Measurements from ENCODE around the gene NHLH1. TPM values are rescaled to one million over a fixed set of nuclear protein-coding genes. Genes with fewer than 3 reads are reported as not detected.
A peak's percentile ranks its signal among the peaks of the same experiment; 100 is the strongest.

Gene NHLH1
- total RNA-seq, 1 experiment from 2014 or later, result 0.26 TPM

GRCh38 chr1:160373696-160374095 lies 6.8 kb downstream of the NHLH1 start:
- TF ChIP-seq CTCF (conservative IDR thresholded peaks at IDR 0.05) (no peak), EZH2 (IDR thresholded peaks at IDR 0.05; ENCODE audit: low read depth) (no peak)
- H3K4me2 ChIP-seq, result no peak overlapping the region
- H3K79me2 ChIP-seq (ENCODE audit: low read depth), result no peaks in the 10 kb centered on the region
- intact Hi-C loops (cut with micrococcal nuclease; ENCODE audit: unreplicated experiment), result loop anchor here (10.0 kb wide), 1 partner anchor 579 kb away; no protein-coding TSS in a partner anchor
- no peaks in the 10 kb centered on the region for H3K9me2 ChIP-seq (ENCODE audit: insufficient read depth)
- ChIA-PET POLR2A (ENCODE audit: unreplicated experiment) (interaction anchor here (0.5 kb wide), 1 partner anchor 257 kb away, joined by 3 read pairs; no protein-coding TSS in a partner anchor), CTCF (interaction anchor here (0.6 kb wide), 1 partner anchor 81 kb away, joined by 4 read pairs; no protein-coding TSS in a partner anchor)
- no peak overlapping the region for H3K27ac ChIP-seq
- H3K4me1 ChIP-seq (replicated peaks; ENCODE audit: insufficient read depth), result peaks cover 10% of the 10 kb centered on the region
- H4K20me1 ChIP-seq (ENCODE audit: insufficient read depth), result no peaks in the 10 kb centered on the region
- peaks cover 4% of the 10 kb centered on the region; the same call in 1 of the 2 replicates for H3F3A ChIP-seq (ENCODE audit: insufficient read depth, low read depth)
- BruUV-seq (replicated peaks), result no TSS peak
- H2AFZ ChIP-seq, result no peak overlapping the region
- H3K27me3 ChIP-seq (ENCODE audit: insufficient read depth, low read depth), result no peaks in the 10 kb centered on the region
- H3K4me3 ChIP-seq, result no peak overlapping the region
- no peaks in the 10 kb centered on the region for H3K36me3 ChIP-seq (ENCODE audit: low read depth)
- DNase-seq, result peak in 1 of 2 experiments; percentile 18
- no peaks in the 10 kb centered on the region for H3K9me3 ChIP-seq (ENCODE audit: insufficient read depth, low read depth)

GRCh38 chr1:160374306-160375110 lies 7.6 kb downstream of the NHLH1 start:
- TF ChIP-seq CTCF (conservative IDR thresholded peaks at IDR 0.05) (no peak), EZH2 (IDR thresholded peaks at IDR 0.05; ENCODE audit: low read depth) (no peak)
- H2AFZ ChIP-seq, result no peak overlapping the region

GRCh38 chr1:160375788-160376524 lies 9.1 kb downstream of the NHLH1 start:
- H2AFZ ChIP-seq, result 0 out of 2 replicates have a peak overlapping the region, but pooled peaks have one; percentile 33
- no peaks in the 10 kb centered on the region for H3K79me2 ChIP-seq (ENCODE audit: low read depth)
- TF ChIP-seq EZH2 (IDR thresholded peaks at IDR 0.05; ENCODE audit: low read depth) (no peak), CTCF (conservative IDR thresholded peaks at IDR 0.05) (no peak)
- H3K9me3 ChIP-seq (ENCODE audit: insufficient read depth, low read depth), result no peaks in the 10 kb centered on the region
- peaks cover 4% of the 10 kb centered on the region; the same call in 1 of the 2 replicates for H3F3A ChIP-seq (ENCODE audit: insufficient read depth, low read depth)
- peak overlapping the region; percentile 12 for H3K4me2 ChIP-seq
- H3K27me3 ChIP-seq (ENCODE audit: insufficient read depth, low read depth), result no peaks in the 10 kb centered on the region
- H4K20me1 ChIP-seq (ENCODE audit: insufficient read depth), result no peaks in the 10 kb centered on the region
- peak; percentile 18 to 33 for DNase-seq
- ChIA-PET POLR2A (ENCODE audit: unreplicated experiment) (no interaction called here), CTCF (interaction anchor here (0.6 to 1.9 kb wide), 9 partner anchors 11 to 483 kb away, joined by 3 to 11 read pairs (median 5); no protein-coding TSS in a partner anchor)
- BruUV-seq (replicated peaks), result no TSS peak
- no peaks in the 10 kb centered on the region for H3K36me3 ChIP-seq (ENCODE audit: low read depth)
- H3K9me2 ChIP-seq (ENCODE audit: insufficient read depth), result no peaks in the 10 kb centered on the region
- no peak overlapping the region for H3K27ac ChIP-seq
- H3K4me1 ChIP-seq (replicated peaks; ENCODE audit: insufficient read depth), result peaks cover 10% of the 10 kb centered on the region
- H3K4me3 ChIP-seq, result no peak overlapping the region
- intact Hi-C loops (cut with micrococcal nuclease; ENCODE audit: unreplicated experiment), result loop anchor here (1.0 to 10.0 kb wide), 4 partner anchors 40 to 581 kb away; no protein-coding TSS in a partner anchor

More at GRCh38 chr1:160374306-160375110, 7.6 kb downstream of the NHLH1 start:
- POLR2A ChIA-PET (ENCODE audit: unreplicated experiment), result no interaction called here
- H3K27me3 ChIP-seq (ENCODE audit: insufficient read depth, low read depth), result no peaks in the 10 kb centered on the region
- H3K27ac ChIP-seq, result no peak overlapping the region
- no peaks in the 10 kb centered on the region for H4K20me1 ChIP-seq (ENCODE audit: insufficient read depth)
- intact Hi-C loops (cut with micrococcal nuclease; ENCODE audit: unreplicated experiment), result loop anchor here (10.0 kb wide), 1 partner anchor 580 kb away; no protein-coding TSS in a partner anchor
- peak in 1 of 2 experiments; percentile 28 for DNase-seq
- H3K79me2 ChIP-seq (ENCODE audit: low read depth), result no peaks in the 10 kb centered on the region
- CTCF ChIA-PET, result no interaction called here
- BruUV-seq (replicated peaks), result no TSS peak
- peaks cover 10% of the 10 kb centered on the region for H3K4me1 ChIP-seq (replicated peaks; ENCODE audit: insufficient read depth)
- H3F3A ChIP-seq (ENCODE audit: insufficient read depth, low read depth), result peaks cover 4% of the 10 kb centered on the region; the same call in 1 of the 2 replicates
- H3K4me2 ChIP-seq, result no peak overlapping the region
- no peaks in the 10 kb centered on the region for H3K9me2 ChIP-seq (ENCODE audit: insufficient read depth)
- H3K4me3 ChIP-seq, result no peak overlapping the region
- no peaks in the 10 kb centered on the region for H3K9me3 ChIP-seq (ENCODE audit: insufficient read depth, low read depth)
- no peaks in the 10 kb centered on the region for H3K36me3 ChIP-seq (ENCODE audit: low read depth)

All from PC-9 (cell line).